ENCODE measurements around the gene B4GALNT1.

DNA sequence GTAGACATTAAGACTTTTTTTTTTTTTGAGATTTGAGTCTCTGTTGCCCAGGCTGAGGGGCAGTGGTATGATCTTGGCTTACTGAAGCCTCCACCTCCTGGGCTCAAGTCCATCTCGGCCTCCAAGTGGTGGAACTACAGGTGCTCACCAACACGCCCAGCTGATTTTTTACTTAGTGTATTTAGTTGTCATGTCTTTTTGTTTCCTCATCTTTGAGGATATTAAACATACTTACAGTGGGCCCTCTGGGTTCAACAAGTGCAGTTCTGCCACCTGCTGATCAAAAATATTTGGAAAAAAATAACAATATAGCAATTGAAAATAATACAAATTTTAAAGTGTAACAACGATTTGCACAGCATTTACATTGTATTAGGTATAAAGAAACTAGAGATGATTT, 4.4 kb upstream of the B4GALNT1 start:
- TF ChIP-seq, protein P1, sequence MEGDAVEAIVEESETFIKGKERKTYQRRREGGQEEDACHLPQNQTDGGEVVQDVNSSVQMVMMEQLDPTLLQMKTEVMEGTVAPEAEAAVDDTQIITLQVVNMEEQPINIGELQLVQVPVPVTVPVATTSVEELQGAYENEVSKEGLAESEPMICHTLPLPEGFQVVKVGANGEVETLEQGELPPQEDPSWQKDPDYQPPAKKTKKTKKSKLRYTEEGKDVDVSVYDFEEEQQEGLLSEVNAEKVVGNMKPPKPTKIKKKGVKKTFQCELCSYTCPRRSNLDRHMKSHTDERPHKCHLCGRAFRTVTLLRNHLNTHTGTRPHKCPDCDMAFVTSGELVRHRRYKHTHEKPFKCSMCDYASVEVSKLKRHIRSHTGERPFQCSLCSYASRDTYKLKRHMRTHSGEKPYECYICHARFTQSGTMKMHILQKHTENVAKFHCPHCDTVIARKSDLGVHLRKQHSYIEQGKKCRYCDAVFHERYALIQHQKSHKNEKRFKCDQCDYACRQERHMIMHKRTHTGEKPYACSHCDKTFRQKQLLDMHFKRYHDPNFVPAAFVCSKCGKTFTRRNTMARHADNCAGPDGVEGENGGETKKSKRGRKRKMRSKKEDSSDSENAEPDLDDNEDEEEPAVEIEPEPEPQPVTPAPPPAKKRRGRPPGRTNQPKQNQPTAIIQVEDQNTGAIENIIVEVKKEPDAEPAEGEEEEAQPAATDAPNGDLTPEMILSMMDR (conservative IDR thresholded peaks at IDR 0.05; ENCODE audit: low read length), result peak; percentile 56; the same call in 1 of the 2 replicates
- no peak for TF ChIP-seq EZH2phosphoT487 (IDR thresholded peaks at IDR 0.05; ENCODE audit: borderline replicate concordance, low read depth, low read length)
